Neural progenitor cell (in vitro differentiated cells): ENCODE data around the gene MYO15A. TPM values are rescaled to one million over a fixed set of nuclear protein-coding genes. Genes with fewer than 3 reads are reported as not detected.
"Not testable (repeated sequence)": the region's sequence is repeated elsewhere in the genome, so short reads cannot be mapped to it uniquely, and the experiment has no call there.

Source experiments
- DNase-seq: peaks from one replicate; pipeline ENCODE4 v3.0.0-alpha.2; 2016; ENCODE audit warnings: low spot score
- H2AFZ ChIP-seq: fragments of 200-600 bp; sonication (generic); replicated peaks from 2 replicates; pipeline ENCODE4 v1.6.1; 2016; ENCODE audit warnings: antibody characterized with exemption
- H3F3A ChIP-seq: fragments of 200-600 bp; sonication (generic); 2 replicates; pipeline ENCODE4 v1.6.1; 2016; ENCODE audit warnings: antibody characterized with exemption, low read depth
- H3K27ac ChIP-seq: fragments of 200-600 bp; sonication (generic); 2 replicates; pipeline ENCODE4 v1.5.1; 2016; ENCODE audit warnings: mild to moderate bottlenecking
- H3K27me3 ChIP-seq: fragments of 200-600 bp; sonication (generic); 2 replicates; pipeline ENCODE4 v1.6.1; 2016; ENCODE audit warnings: mild to moderate bottlenecking, moderate library complexity
- H3K36me3 ChIP-seq: fragments of 200-600 bp; sonication (generic); 2 replicates; pipeline ENCODE4 v1.5.1; 2016
- H3K4me1 ChIP-seq: fragments of 200-600 bp; sonication (generic); 2 replicates; pipeline ENCODE4 v1.6.1; 2016; ENCODE audit warnings: mixed run types
- H3K4me2 ChIP-seq: fragments of 200-600 bp; sonication (generic); 2 replicates; pipeline ENCODE4 v1.6.1; 2016
- H3K4me3 ChIP-seq: fragments of 200-600 bp; sonication (generic); 2 replicates; pipeline ENCODE4 v1.5.1; 2016
- H3K79me2 ChIP-seq: fragments of 200-600 bp; sonication (generic); 2 replicates; pipeline ENCODE4 v1.6.1; 2016; ENCODE audit warnings: low read depth
- H3K9ac ChIP-seq: fragments of 200-600 bp; sonication (generic); 2 replicates; pipeline ENCODE4 v1.6.1; 2016
- H3K9me3 ChIP-seq: fragments of 200-600 bp; sonication (generic); 2 replicates; pipeline ENCODE4 v1.5.1; 2016; ENCODE audit warnings: low read depth
- H4K20me1 ChIP-seq: fragments of 200-600 bp; sonication (generic); 2 replicates; pipeline ENCODE4 v1.6.1; 2016; ENCODE audit warnings: low read depth
- H3K27ac Mint-ChIP-seq: 3 replicates; pipeline ENCODE4 v1.8.0; 2021; ENCODE audit warnings: mixed read lengths
- H3K27me3 Mint-ChIP-seq: 2 replicates; pipeline ENCODE4 v1.8.0; 2022; ENCODE audit warnings: low read depth, mild to moderate bottlenecking, inconsistent platforms, moderate library complexity, mixed read lengths; ENCODE audit not compliant: insufficient read depth
- H3K36me3 Mint-ChIP-seq: 3 replicates; pipeline ENCODE4 v1.8.0; 2021; ENCODE audit warnings: mixed read lengths
- H3K4me1 Mint-ChIP-seq: 3 replicates; pipeline ENCODE4 v1.8.0; 2021; ENCODE audit warnings: mixed read lengths
- H3K4me3 Mint-ChIP-seq: 3 replicates; pipeline ENCODE4 v1.8.0; 2021; ENCODE audit warnings: mild to moderate bottlenecking, moderate library complexity, mixed read lengths
- H3K9me3 Mint-ChIP-seq: 3 replicates; pipeline ENCODE4 v1.8.0; 2020; ENCODE audit warnings: mixed read lengths
- CTCF ChIP-seq: fragments of 200-600 bp; sonication (generic); IDR thresholded peaks from 2 replicates; pipeline ENCODE4 v1.5.1; 2017; ENCODE audit warnings: antibody characterized with exemption, mild to moderate bottlenecking
- EZH2 ChIP-seq: fragments of 200-600 bp; sonication (generic); IDR thresholded peaks from 2 replicates; pipeline ENCODE4 v1.6.1; 2017; ENCODE audit warnings: antibody characterized with exemption, mild to moderate bottlenecking, moderate library complexity
- EZH2phosphoT487 ChIP-seq: fragments of 200-600 bp; sonication (generic); IDR thresholded peaks from 2 replicates; pipeline ENCODE4 v1.6.1; 2017; ENCODE audit warnings: antibody characterized with exemption
- total RNA-seq: library from RNA; depleted of rRNA; stranded (reverse); fragments of >200 nt; gene quantifications from 2 replicates; pipeline ENCODE4 v1.2.3, GENCODE V29; 2015; ENCODE audit warnings: low replicate concordance

The MYO15A gene
- total RNA-seq, 1 donor from 2014 or later = 1.2 TPM

GRCh38 chr17:18206962-18207361 lies 98.4 kb downstream of the MYO15A start:
- H3K4me1 ChIP-seq = no peaks in the 10 kb centered on the region
- peaks cover 2% of the 10 kb centered on the region for H3K27me3 Mint-ChIP-seq
- H3K27ac Mint-ChIP-seq = no peak overlapping the region
- no peaks in the 10 kb centered on the region for H3K27me3 ChIP-seq
- H3K9ac ChIP-seq = no peak overlapping the region
- H3K36me3 Mint-ChIP-seq = peaks cover 26% of the 10 kb centered on the region
- H2AFZ ChIP-seq = no peak overlapping the region
- DNase-seq = no peak
- no peak overlapping the region for H3K4me3 Mint-ChIP-seq
- H4K20me1 ChIP-seq = peaks cover 48% of the 10 kb centered on the region
- H3K9me3 Mint-ChIP-seq = no peaks in the 10 kb centered on the region
- H3K36me3 ChIP-seq = no peaks in the 10 kb centered on the region
- H3K4me1 Mint-ChIP-seq = no peaks in the 10 kb centered on the region
- H3K4me2 ChIP-seq = no peak overlapping the region
- no peak overlapping the region for H3K4me3 ChIP-seq
- no peaks in the 10 kb centered on the region for H3F3A ChIP-seq
- H3K9me3 ChIP-seq = no peaks in the 10 kb centered on the region
- H3K79me2 ChIP-seq = peaks cover 23% of the 10 kb centered on the region
- no peak overlapping the region for H3K27ac ChIP-seq
- no peak for TF ChIP-seq EZH2phosphoT487
- TF ChIP-seq CTCF = no peak
- no peak for TF ChIP-seq EZH2

GRCh38 chr17:18208092-18208491 lies 99.5 kb downstream of the MYO15A start:
- no peak overlapping the region for H2AFZ ChIP-seq
- H4K20me1 ChIP-seq = peaks cover 38% of the 10 kb centered on the region
- peaks cover 13% of the 10 kb centered on the region for H3K79me2 ChIP-seq
- Mint-ChIP-seq H3K27ac (no peak overlapping the region), H3K4me1 (no peaks in the 10 kb centered on the region), H3K36me3 (peaks cover 26% of the 10 kb centered on the region), H3K4me3 (no peak overlapping the region), H3K27me3 (peaks cover 2% of the 10 kb centered on the region), H3K9me3 (no peaks in the 10 kb centered on the region)
- no peak overlapping the region for H3K4me2 ChIP-seq
- H3K9me3 ChIP-seq = no peaks in the 10 kb centered on the region
- H3K27ac ChIP-seq = no peak overlapping the region
- H3K36me3 ChIP-seq = no peaks in the 10 kb centered on the region
- TF ChIP-seq CTCF (no peak), EZH2phosphoT487 (no peak), EZH2 (no peak)
- no peaks in the 10 kb centered on the region for H3K4me1 ChIP-seq
- no peak overlapping the region for H3K9ac ChIP-seq
- H3K4me3 ChIP-seq = no peak overlapping the region
- DNase-seq = no peak
- no peaks in the 10 kb centered on the region for H3F3A ChIP-seq
- no peaks in the 10 kb centered on the region for H3K27me3 ChIP-seq

GRCh38 chr17:18213666-18214270 lies 105.2 kb downstream of the MYO15A start:
- no peaks in the 10 kb centered on the region for H3K9me3 Mint-ChIP-seq
- H3K79me2 ChIP-seq = no peaks in the 10 kb centered on the region
- peaks cover 7% of the 10 kb centered on the region for H3F3A ChIP-seq
- H3K4me1 ChIP-seq = peaks cover 12% of the 10 kb centered on the region
- no peak overlapping the region for H2AFZ ChIP-seq
- DNase-seq = no peak
- H3K27me3 ChIP-seq = no peaks in the 10 kb centered on the region
- no peak overlapping the region for H3K4me3 Mint-ChIP-seq
- H3K4me3 ChIP-seq = no peak overlapping the region
- peaks cover 11% of the 10 kb centered on the region for H3K4me1 Mint-ChIP-seq
- H3K27ac ChIP-seq = no peak overlapping the region
- peaks cover 6% of the 10 kb centered on the region for H3K27me3 Mint-ChIP-seq
- H4K20me1 ChIP-seq = no peaks in the 10 kb centered on the region
- H3K36me3 ChIP-seq = no peaks in the 10 kb centered on the region
- no peak for TF ChIP-seq CTCF
- no peak for TF ChIP-seq EZH2phosphoT487
- TF ChIP-seq EZH2 = no peak
- H3K9ac ChIP-seq = no peak overlapping the region
- H3K9me3 ChIP-seq = no peaks in the 10 kb centered on the region
- no peak overlapping the region for H3K4me2 ChIP-seq
- H3K36me3 Mint-ChIP-seq = peaks cover 10% of the 10 kb centered on the region
- no peak overlapping the region for H3K27ac Mint-ChIP-seq

- not testable (repeated sequence) for H3K4me3 Mint-ChIP-seq, H3K79me2 ChIP-seq, H2AFZ ChIP-seq, H3K36me3 ChIP-seq, H3K27ac Mint-ChIP-seq, H3K36me3 Mint-ChIP-seq, H3K9me3 ChIP-seq, H3K27me3 ChIP-seq, DNase-seq, H3K27ac ChIP-seq, H4K20me1 ChIP-seq, H3K4me3 ChIP-seq, H3K4me2 ChIP-seq, H3K9me3 Mint-ChIP-seq, H3K9ac ChIP-seq
- peaks cover 18% of the 10 kb centered on the region for H3K4me1 ChIP-seq
- peaks cover 11% of the 10 kb centered on the region for H3F3A ChIP-seq
- Mint-ChIP-seq H3K4me1 (peaks cover 17% of the 10 kb centered on the region), H3K27me3 (peaks cover 10% of the 10 kb centered on the region)
These were observed 108.3 kb downstream of the MYO15A start for GRCh38 chr17:18216906-18217305.
